HepG2 (cell line): ENCODE measurements around the gene NEU4. TPM values are rescaled to one million over a fixed set of nuclear protein-coding genes. Genes with fewer than 3 reads are reported as not detected.

ENCODE experiments used
- EP300 ChIP-seq, 3 experiments: sonication (generic) in 1 of 3; formaldehyde crosslinking in 1 of 3; IDR thresholded peaks; 2 replicates each; pipeline versions ENCODE4 v1.5.1 to v1.6.1; 2011 to 2020; ENCODE audit warnings: low read depth in 2 of 3, low read length in 2 of 3, borderline replicate concordance in 1 of 3, improper control_type of control experiment in 1 of 3, mild to moderate bottlenecking in 1 of 3, missing genetic modification reagents in 1 of 3, moderate library complexity in 1 of 3
- FOSL1 ChIP-seq: sonication (generic); formaldehyde crosslinking; IDR thresholded peaks from 2 replicates; pipeline ENCODE4 v1.9.0; 2021; ENCODE audit warnings: missing genetic modification reagents, borderline replicate concordance
- HCFC1 ChIP-seq: fragments of 150-350 bp; IDR thresholded peaks from 2 replicates; pipeline ENCODE4 v1.6.1; 2014; ENCODE audit warnings: low read depth, low read length
- MLLT10 ChIP-seq: sonication (generic); formaldehyde crosslinking; IDR thresholded peaks from 2 replicates; pipeline ENCODE4 v1.4.0; 2020; ENCODE audit warnings: missing genetic modification reagents
- POLR2A ChIP-seq, 2 experiments: IDR thresholded peaks; 2 replicates each; pipeline ENCODE4 v1.6.1; 2011; ENCODE audit warnings: low read depth in 2 of 2, low read length in 2 of 2, mild to moderate bottlenecking in 1 of 2, moderate library complexity in 1 of 2; ENCODE audit not compliant: insufficient read depth in 1 of 2
- RBM39 ChIP-seq: fragments of 200-400 bp; formaldehyde crosslinking; IDR thresholded peaks from one replicate; pipeline ENCODE4 v1.6.1; 2018; ENCODE audit warnings: antibody characterized with exemption, mild to moderate bottlenecking, low read depth, low read length; ENCODE audit not compliant: poor library complexity, severe bottlenecking
- REXO4 ChIP-seq: sonication (generic); formaldehyde crosslinking; IDR thresholded peaks from 2 replicates; pipeline ENCODE4 v1.8.0; 2022; ENCODE audit warnings: missing genetic modification reagents, mild to moderate bottlenecking, borderline replicate concordance
- SOX6 ChIP-seq, 2 experiments: fragments of 450-650 bp in 1 of 2; sonication (generic) in 1 of 2; formaldehyde crosslinking in 1 of 2; IDR thresholded peaks; 2 replicates each; pipeline versions ENCODE4 v1.4.0 to v1.6.1; 2017 to 2020; ENCODE audit warnings: antibody characterized with exemption in 1 of 2, mild to moderate bottlenecking in 1 of 2, missing genetic modification reagents in 1 of 2
- ZNF136 ChIP-seq: sonication (generic); formaldehyde crosslinking; IDR thresholded peaks from 2 replicates; pipeline ENCODE4 v1.8.1; 2022; ENCODE audit warnings: low read depth, mild to moderate bottlenecking, moderate library complexity, missing genetic modification reagents
- ZNF33A ChIP-seq: sonication (generic); formaldehyde crosslinking; IDR thresholded peaks from 2 replicates; pipeline ENCODE4 v1.5.1; 2020; ENCODE audit warnings: missing genetic modification reagents, mild to moderate bottlenecking, moderate library complexity, borderline replicate concordance
- ZNF468 ChIP-seq: sonication (generic); formaldehyde crosslinking; IDR thresholded peaks from 2 replicates; pipeline ENCODE4 v1.8.0; 2022; ENCODE audit warnings: mild to moderate bottlenecking, moderate library complexity, missing genetic modification reagents
- ZNF577 ChIP-seq: sonication (generic); formaldehyde crosslinking; IDR thresholded peaks from 2 replicates; pipeline ENCODE4 v1.4.0; 2020; ENCODE audit warnings: mild to moderate bottlenecking, low read depth, missing genetic modification reagents, borderline replicate concordance
- ZNF768 ChIP-seq: sonication (generic); formaldehyde crosslinking; IDR thresholded peaks from 2 replicates; pipeline ENCODE4 v1.4.0; 2020; ENCODE audit warnings: missing genetic modification reagents
- polyA plus RNA-seq, 8 experiments: library from polyadenylated mRNA; depleted of rRNA in 3 of 8; stranded (reverse) in 7 of 8; unstranded in 1 of 8; fragments of >200 nt; fragmentation: Illumina TruSeq in 4 of 8; extraction: Trizol in 4 of 8; gene quantifications; 2 replicates each; pipeline versions ENCODE4 v1.2.1 to v1.2.3, GENCODE V29; 2011 to 2016; ENCODE audit warnings: low read depth in 4 of 8, missing spikeins in 1 of 8, mixed read lengths in 1 of 8; ENCODE audit not compliant: insufficient read depth in 1 of 8
- total RNA-seq, 5 experiments: library from RNA; depleted of rRNA; stranded (reverse); fragments of >200 nt; fragmentation: Illumina TruSeq; extraction: Trizol; gene quantifications; 2 replicates each; pipeline ENCODE4 v1.2.3, GENCODE V29; 2016; ENCODE audit warnings: low read depth in 1 of 5
- TF ChIP-seq, protein P1 (sequence below): sonication (generic); formaldehyde crosslinking; conservative IDR thresholded peaks from 2 replicates; pipeline ENCODE4 v1.4.0; 2020; ENCODE audit warnings: missing genetic modification reagents
- TF ChIP-seq, protein P2 (sequence below): sonication (generic); formaldehyde crosslinking; IDR thresholded peaks from 2 replicates; pipeline ENCODE4 v1.5.1; 2020; ENCODE audit warnings: missing genetic modification reagents, mild to moderate bottlenecking, borderline replicate concordance
- TF ChIP-seq, protein P3 (sequence below): sonication (generic); formaldehyde crosslinking; conservative IDR thresholded peaks from 2 replicates; pipeline ENCODE4 v1.4.0; 2020; ENCODE audit warnings: missing genetic modification reagents
- TF ChIP-seq, protein P4 (sequence below): sonication (generic); formaldehyde crosslinking; IDR thresholded peaks from 2 replicates; pipeline ENCODE4 v1.8.1; 2023; ENCODE audit warnings: missing genetic modification reagents, mild to moderate bottlenecking, borderline replicate concordance
- TF ChIP-seq, protein P5 (sequence below): IDR thresholded peaks from 2 replicates; pipeline ENCODE4 v1.6.1; 2016; ENCODE audit warnings: mild to moderate bottlenecking
- TF ChIP-seq, protein P6 (sequence below): conservative IDR thresholded peaks from 2 replicates; pipeline ENCODE4 v1.6.1; 2018; ENCODE audit warnings: missing genetic modification reagents
- TF ChIP-seq, protein P7 (sequence below): sonication (generic); formaldehyde crosslinking; IDR thresholded peaks from 2 replicates; pipeline ENCODE4 v1.5.0; 2020; ENCODE audit warnings: mild to moderate bottlenecking, low read depth, missing genetic modification reagents, borderline replicate concordance

Gene NEU4
- total and polyA plus RNA-seq, 2 of the 13 experiments (the other 11 are each of a cell fraction or from before 2014, with no cell fraction given): 53.5 to 107 TPM

DNA sequence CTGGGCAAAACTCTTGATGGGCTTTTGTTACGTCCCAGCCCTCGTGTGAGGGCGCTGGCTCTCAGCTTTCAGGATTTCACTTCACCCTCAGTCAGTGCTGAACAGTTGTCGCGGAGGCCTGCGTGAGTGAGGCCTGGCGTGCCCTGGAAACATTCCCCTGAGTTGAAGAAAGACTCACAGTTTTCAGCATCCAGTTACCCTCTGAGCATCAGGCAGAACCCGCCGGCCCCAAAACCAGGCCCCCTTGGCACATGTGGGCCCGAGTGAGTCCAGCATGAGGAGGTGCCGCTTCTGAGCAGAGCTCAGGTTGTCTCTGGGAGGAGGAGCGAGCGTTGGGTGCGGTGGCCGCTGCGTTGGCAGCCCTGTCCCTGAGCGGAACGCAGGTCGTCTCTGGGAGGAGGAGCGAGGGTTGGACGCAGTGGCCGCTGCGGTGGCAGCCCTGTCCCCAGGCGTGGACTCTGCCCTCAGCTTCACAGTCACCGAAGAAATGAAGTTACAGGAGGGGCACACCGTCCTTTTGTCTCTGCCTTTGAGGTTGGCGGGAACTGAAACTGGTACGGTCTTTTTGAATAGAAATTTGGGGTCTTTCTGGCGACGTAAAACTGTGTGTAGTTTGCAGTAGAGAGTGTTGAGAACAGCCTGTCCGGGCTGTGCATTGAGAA lies at the start of gene NEU4 (continued):
- TF ChIP-seq, protein P1, sequence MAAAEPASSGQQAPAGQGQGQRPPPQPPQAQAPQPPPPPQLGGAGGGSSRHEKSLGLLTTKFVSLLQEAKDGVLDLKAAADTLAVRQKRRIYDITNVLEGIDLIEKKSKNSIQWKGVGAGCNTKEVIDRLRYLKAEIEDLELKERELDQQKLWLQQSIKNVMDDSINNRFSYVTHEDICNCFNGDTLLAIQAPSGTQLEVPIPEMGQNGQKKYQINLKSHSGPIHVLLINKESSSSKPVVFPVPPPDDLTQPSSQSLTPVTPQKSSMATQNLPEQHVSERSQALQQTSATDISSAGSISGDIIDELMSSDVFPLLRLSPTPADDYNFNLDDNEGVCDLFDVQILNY (CRISPR knock-in tag): peak; percentile 16; the same call in 1 of the 2 replicates
- TF ChIP-seq ZNF577 (CRISPR knock-in tag) (no peak), ZNF33A (CRISPR knock-in tag) (0 out of 2 replicates have a peak, but pooled peaks have one; percentile 55), RBM39 (peak; percentile 75), FOSL1 (CRISPR knock-in tag) (0 out of 2 replicates have a peak, but pooled peaks have one; percentile 29), ZNF136 (CRISPR knock-in tag) (0 out of 2 replicates have a peak, but pooled peaks have one; percentile 83), HCFC1 (no peak), REXO4 (CRISPR knock-in tag) (no peak), ZNF468 (CRISPR knock-in tag) (0 out of 2 replicates have a peak, but pooled peaks have one; percentile 17), SOX6 (IDR thresholded peaks at IDR 0.05) (no peak), SOX6 (CRISPR knock-in tag; IDR thresholded peaks at IDR 0.05) (peak; percentile 88), MLLT10 (CRISPR knock-in tag) (no peak), POLR2A (IDR thresholded peaks at IDR 0.05; ENCODE audit: insufficient read depth in 1 of 2, low read depth in 2 of 2, low read length in 2 of 2) (peak in 1 of 2 experiments; percentile 94; a peak in 2 of 4 replicates), EP300 (IDR thresholded peaks at IDR 0.05; ENCODE audit: low read depth in 2 of 2, low read length in 2 of 2) (peak; percentile 6 to 21; a peak in 2 of 4 replicates), EP300 (CRISPR knock-in tag; IDR thresholded peaks at IDR 0.05; ENCODE audit: borderline replicate concordance) (no peak; the same call in 1 of the 2 replicates), ZNF768 (CRISPR knock-in tag) (peak; percentile 70)
- TF ChIP-seq, protein P2, sequence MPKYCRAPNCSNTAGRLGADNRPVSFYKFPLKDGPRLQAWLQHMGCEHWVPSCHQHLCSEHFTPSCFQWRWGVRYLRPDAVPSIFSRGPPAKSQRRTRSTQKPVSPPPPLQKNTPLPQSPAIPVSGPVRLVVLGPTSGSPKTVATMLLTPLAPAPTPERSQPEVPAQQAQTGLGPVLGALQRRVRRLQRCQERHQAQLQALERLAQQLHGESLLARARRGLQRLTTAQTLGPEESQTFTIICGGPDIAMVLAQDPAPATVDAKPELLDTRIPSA: no peak
- TF ChIP-seq, protein P3, sequence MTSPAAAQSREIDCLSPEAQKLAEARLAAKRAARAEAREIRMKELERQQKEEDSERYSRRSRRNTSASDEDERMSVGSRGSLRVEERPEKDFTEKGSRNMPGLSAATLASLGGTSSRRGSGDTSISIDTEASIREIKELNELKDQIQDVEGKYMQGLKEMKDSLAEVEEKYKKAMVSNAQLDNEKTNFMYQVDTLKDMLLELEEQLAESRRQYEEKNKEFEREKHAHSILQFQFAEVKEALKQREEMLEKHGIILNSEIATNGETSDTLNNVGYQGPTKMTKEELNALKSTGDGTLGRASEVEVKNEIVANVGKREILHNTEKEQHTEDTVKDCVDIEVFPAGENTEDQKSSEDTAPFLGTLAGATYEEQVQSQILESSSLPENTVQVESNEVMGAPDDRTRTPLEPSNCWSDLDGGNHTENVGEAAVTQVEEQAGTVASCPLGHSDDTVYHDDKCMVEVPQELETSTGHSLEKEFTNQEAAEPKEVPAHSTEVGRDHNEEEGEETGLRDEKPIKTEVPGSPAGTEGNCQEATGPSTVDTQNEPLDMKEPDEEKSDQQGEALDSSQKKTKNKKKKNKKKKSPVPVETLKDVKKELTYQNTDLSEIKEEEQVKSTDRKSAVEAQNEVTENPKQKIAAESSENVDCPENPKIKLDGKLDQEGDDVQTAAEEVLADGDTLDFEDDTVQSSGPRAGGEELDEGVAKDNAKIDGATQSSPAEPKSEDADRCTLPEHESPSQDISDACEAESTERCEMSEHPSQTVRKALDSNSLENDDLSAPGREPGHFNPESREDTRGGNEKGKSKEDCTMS (CRISPR knock-in tag): 0 out of 2 replicates have a peak, but pooled peaks have one; percentile 26
- TF ChIP-seq, protein P4, sequence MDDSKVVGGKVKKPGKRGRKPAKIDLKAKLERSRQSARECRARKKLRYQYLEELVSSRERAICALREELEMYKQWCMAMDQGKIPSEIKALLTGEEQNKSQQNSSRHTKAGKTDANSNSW: no peak; the same call in 1 of the 2 replicates
- TF ChIP-seq, protein P5, sequence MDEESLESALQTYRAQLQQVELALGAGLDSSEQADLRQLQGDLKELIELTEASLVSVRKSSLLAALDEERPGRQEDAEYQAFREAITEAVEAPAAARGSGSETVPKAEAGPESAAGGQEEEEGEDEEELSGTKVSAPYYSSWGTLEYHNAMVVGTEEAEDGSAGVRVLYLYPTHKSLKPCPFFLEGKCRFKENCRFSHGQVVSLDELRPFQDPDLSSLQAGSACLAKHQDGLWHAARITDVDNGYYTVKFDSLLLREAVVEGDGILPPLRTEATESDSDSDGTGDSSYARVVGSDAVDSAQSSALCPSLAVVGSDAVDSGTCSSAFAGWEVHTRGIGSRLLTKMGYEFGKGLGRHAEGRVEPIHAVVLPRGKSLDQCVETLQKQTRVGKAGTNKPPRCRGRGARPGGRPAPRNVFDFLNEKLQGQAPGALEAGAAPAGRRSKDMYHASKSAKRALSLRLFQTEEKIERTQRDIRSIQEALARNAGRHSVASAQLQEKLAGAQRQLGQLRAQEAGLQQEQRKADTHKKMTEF (CRISPR knock-in tag): peak; percentile 92
- TF ChIP-seq, protein P6, sequence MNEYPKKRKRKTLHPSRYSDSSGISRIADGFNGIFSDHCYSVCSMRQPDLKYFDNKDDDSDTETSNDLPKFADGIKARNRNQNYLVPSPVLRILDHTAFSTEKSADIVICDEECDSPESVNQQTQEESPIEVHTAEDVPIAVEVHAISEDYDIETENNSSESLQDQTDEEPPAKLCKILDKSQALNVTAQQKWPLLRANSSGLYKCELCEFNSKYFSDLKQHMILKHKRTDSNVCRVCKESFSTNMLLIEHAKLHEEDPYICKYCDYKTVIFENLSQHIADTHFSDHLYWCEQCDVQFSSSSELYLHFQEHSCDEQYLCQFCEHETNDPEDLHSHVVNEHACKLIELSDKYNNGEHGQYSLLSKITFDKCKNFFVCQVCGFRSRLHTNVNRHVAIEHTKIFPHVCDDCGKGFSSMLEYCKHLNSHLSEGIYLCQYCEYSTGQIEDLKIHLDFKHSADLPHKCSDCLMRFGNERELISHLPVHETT (CRISPR knock-in tag): no peak
- TF ChIP-seq, protein P7, sequence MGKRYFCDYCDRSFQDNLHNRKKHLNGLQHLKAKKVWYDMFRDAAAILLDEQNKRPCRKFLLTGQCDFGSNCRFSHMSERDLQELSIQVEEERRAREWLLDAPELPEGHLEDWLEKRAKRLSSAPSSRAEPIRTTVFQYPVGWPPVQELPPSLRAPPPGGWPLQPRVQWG (CRISPR knock-in tag): no peak
